ENCODE results near the gene DYSF. TPM values are rescaled to one million over a fixed set of nuclear protein-coding genes. Genes with fewer than 3 reads are reported as not detected.
"Not testable (repeated sequence)": the region's sequence is repeated elsewhere in the genome, so short reads cannot be mapped to it uniquely, and the experiment has no call there.

DYSF gene
- total RNA-seq (1 to 10 TPM; 6.8 to 8.9 TPM), polyA plus RNA-seq (ENCODE audit: insufficient read depth, low read depth, low replicate concordance) (10.9 TPM)
- long read RNA-seq, donor 1, result 0 reads
- long read RNA-seq, donor 2, result 0 reads

DNA sequence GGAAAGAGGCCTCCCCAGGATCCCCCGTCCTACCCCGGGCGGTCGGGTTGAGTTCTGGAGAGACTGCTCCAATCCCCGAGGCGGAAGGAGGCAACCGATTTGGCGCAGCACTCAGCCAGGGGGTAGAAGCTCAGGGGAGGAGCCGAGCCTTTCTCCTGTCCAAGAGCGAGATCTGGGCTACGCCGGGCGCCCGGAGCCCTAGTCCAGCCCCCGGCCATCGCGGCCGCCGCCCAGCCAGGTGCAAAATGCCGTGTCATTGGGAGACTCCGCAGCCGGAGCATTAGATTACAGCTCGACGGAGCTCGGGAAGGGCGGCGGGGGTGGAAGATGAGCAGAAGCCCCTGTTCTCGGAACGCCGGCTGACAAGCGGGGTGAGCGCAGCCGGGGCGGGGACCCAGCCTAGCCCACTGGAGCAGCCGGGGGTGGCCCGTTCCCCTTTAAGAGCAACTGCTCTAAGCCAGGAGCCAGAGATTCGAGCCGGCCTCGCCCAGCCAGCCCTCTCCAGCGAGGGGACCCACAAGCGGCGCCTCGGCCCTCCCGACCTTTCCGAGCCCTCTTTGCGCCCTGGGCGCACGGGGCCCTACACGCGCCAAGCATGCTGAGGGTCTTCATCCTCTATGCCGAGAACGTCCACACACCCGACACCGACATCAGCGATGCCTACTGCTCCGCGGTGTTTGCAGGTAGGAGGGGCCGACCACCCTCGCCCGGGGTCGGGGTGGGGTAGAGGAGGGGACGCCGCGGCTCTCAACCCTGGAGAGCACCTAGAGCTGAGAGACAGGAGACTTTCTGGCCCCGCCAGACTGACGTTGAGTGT is at the start of gene DYSF:
DYSF (plus strand) TSS at position 158 of the 817 bp plus-strand sequence.
- intact Hi-C loops (cut with DNase I; ENCODE audit: low total_unique reads), result no loop called here
- DNase-seq, result peak; percentile 27
- Histone ChIP-seq H3K4me1 (peaks cover 14% of the 10 kb centered on the region), H3K36me3 (ENCODE audit: low read depth, missing control alignments) (no peaks in the 10 kb centered on the region), H3K27ac (no peak within 1 kb of the TSS), H3K9me3 (no peaks in the 10 kb centered on the region), H3K27me3 (no peaks in the 10 kb centered on the region), H3K4me3 (peak within 1 kb of the TSS; percentile 32 to 53)
- TF ChIP-seq, protein P1, sequence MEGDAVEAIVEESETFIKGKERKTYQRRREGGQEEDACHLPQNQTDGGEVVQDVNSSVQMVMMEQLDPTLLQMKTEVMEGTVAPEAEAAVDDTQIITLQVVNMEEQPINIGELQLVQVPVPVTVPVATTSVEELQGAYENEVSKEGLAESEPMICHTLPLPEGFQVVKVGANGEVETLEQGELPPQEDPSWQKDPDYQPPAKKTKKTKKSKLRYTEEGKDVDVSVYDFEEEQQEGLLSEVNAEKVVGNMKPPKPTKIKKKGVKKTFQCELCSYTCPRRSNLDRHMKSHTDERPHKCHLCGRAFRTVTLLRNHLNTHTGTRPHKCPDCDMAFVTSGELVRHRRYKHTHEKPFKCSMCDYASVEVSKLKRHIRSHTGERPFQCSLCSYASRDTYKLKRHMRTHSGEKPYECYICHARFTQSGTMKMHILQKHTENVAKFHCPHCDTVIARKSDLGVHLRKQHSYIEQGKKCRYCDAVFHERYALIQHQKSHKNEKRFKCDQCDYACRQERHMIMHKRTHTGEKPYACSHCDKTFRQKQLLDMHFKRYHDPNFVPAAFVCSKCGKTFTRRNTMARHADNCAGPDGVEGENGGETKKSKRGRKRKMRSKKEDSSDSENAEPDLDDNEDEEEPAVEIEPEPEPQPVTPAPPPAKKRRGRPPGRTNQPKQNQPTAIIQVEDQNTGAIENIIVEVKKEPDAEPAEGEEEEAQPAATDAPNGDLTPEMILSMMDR (IDR thresholded peaks at IDR 0.05), result no peak
- no peak for TF ChIP-seq POLR2A (IDR thresholded peaks at IDR 0.05)
- 0 to 1% methylated on average over 28 to 66 of the region's 66 CpGs for WGBS, 2 donors

DNA sequence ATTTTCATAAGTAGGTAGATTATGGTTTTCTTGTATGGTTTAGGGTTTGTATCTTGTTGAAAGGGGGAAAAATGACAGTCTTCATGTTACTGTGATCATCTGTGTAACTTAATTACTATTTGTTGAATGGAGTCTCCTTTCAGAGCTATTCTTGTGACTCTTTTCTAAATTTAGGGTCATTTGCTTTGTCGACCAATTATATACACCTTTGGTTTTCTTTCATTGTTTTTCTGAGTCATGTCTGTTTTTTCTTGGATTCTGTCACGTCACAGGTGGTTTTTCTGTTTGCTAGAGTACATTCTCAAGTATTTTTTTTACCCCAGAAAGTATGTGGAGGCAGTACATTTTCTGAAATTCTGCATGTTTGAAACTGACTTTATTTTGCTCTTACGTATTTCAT is 43.8 kb upstream of the DYSF start:
- H3K36me3 ChIP-seq (ENCODE audit: low read depth, missing control alignments), result no peaks in the 10 kb centered on the region
- no peak overlapping the region for H3K27ac ChIP-seq
- H3K4me3 ChIP-seq, result no peak overlapping the region
- no peaks in the 10 kb centered on the region for H3K9me3 ChIP-seq
- no peaks in the 10 kb centered on the region for H3K4me1 ChIP-seq
- TF ChIP-seq, protein P1 (IDR thresholded peaks at IDR 0.05), result no peak
- TF ChIP-seq POLR2A (IDR thresholded peaks at IDR 0.05), result no peak
- no peak for DNase-seq
- WGBS, 2 donors, result 90 to 94% methylated on average over 3 of the region's 3 CpGs
- intact Hi-C loops (cut with DNase I; ENCODE audit: low total_unique reads), result no loop called here
- no peaks in the 10 kb centered on the region for H3K27me3 ChIP-seq

DNA sequence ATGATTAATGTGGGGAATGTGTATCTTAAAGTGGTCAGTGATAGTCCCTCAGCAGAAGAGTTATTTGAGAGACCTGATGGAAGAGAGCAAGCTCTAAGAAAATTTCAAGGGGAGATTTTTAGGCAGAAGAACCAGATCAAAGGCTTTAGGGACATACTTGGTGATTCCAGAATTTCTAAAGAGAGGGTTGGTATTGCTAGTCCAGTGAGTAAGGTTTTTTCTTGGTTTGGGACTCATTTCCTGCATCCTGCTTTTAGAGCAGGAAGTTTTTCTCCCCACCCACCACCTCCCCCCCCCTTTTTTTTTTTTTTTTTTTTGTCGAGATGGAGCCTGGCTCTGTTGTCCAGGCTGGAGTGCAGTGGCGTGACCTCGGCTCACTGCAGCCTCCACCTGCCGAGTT is 42.7 kb upstream of the DYSF start:
- no peak for DNase-seq
- Histone ChIP-seq H3K27me3 (no peaks in the 10 kb centered on the region), H3K27ac (no peak overlapping the region), H3K9me3 (no peaks in the 10 kb centered on the region), H3K4me1 (no peaks in the 10 kb centered on the region), H3K36me3 (ENCODE audit: low read depth, missing control alignments) (no peaks in the 10 kb centered on the region), H3K4me3 (no peak overlapping the region)
- WGBS, 2 donors, result 83 to 96% methylated on average over 4 of the region's 4 CpGs
- intact Hi-C loops (cut with DNase I; ENCODE audit: low total_unique reads), result no loop called here
- TF ChIP-seq, protein P1 (IDR thresholded peaks at IDR 0.05), result no peak
- TF ChIP-seq POLR2A (IDR thresholded peaks at IDR 0.05), result no peak

DNA sequence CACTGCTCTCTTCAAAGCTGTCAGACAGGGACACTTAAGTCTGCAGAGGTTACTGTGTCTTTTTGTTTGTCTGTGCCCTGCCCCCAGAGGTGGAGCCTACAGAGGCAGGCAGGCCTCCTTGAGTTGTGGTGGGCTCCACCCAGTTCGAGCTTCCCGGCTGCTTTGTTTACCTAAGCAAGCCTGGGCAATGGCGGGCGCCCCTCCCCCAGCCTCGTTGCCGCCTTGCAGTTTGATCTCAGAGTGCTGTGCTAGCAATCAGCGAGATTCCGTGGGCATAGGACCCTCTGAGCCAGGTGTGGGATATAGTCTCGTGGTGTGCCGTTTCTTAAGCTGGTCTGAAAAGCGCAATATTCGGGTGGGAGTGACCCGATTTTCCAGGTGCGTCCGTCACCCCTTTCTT is 36.5 kb upstream of the DYSF start:
- H3K36me3 ChIP-seq (ENCODE audit: low read depth, missing control alignments); intact Hi-C loops (cut with DNase I; ENCODE audit: low total_unique reads); H3K9me3 ChIP-seq; H3K27me3 ChIP-seq; H3K4me1 ChIP-seq; H3K27ac ChIP-seq; H3K4me3 ChIP-seq; DNase-seq: not testable (repeated sequence)
- WGBS, 2 donors, result no CpG with 5 or more reads among the region's 15 CpGs

GRCh38 chr2:71417300-71418202 is 35.8 kb upstream of the DYSF start:
- no peak for TF ChIP-seq POLR2A (IDR thresholded peaks at IDR 0.05)
- TF ChIP-seq, protein P1 (IDR thresholded peaks at IDR 0.05), result no peak
- intact Hi-C loops (cut with DNase I; ENCODE audit: low total_unique reads), result no loop called here
- H3K27ac ChIP-seq, result peak overlapping the region in 1 of 2 donors; percentile 41
- DNase-seq, result no peak
- H3K27me3 ChIP-seq, result no peaks in the 10 kb centered on the region
- H3K4me3 ChIP-seq, result no peak overlapping the region
- WGBS, 2 donors, result 77 to 79% methylated on average over 7 to 8 of the region's 16 CpGs
- no peaks in the 10 kb centered on the region for H3K36me3 ChIP-seq (ENCODE audit: low read depth, missing control alignments)
- H3K4me1 ChIP-seq, result no peaks in the 10 kb centered on the region
- H3K9me3 ChIP-seq, result no peaks in the 10 kb centered on the region
